IMR-90 (cell line): ENCODE measurements around the gene ZNF397. TPM values are rescaled to one million over a fixed set of nuclear protein-coding genes. Genes with fewer than 3 reads are reported as not detected.

Experiments used
- ATAC-seq: fragments of 200-7000 bp; cut with Tn5 transposase; 2 replicates; pipeline ENCODE4 v1.9.1; 2020; ENCODE audit warnings: low read depth, mild to moderate bottlenecking, moderate library complexity
- BruUV-seq: library from RNA; stranded (reverse); fragments of 400-500 nt; replicated peaks from 2 replicates; lab custom pipeline; 2021; lab: Mats Ljungman, UMichigan
- CTCF ChIA-PET: fragments of 300-600 bp; formaldehyde crosslinking; extraction: SDS; loops from one replicate; lab custom pipeline; 2021; ENCODE audit warnings: antibody characterized with exemption; lab: Yijun Ruan, JAX
- POLR2A ChIA-PET: fragments of 300-600 bp; sonication (Branson Sonifier 250); formaldehyde crosslinking; loops from one replicate; lab custom pipeline; 2022; ENCODE audit warnings: antibody characterized with exemption; ENCODE audit not compliant: unreplicated experiment; lab: Charles Lee
- DNase-seq: peaks from one replicate; pipeline ENCODE4 v3.0.0; 2013
- H2AFZ ChIP-seq: replicated peaks from 2 replicates; pipeline ENCODE3; 2013; ENCODE audit warnings: low read length, mild to moderate bottlenecking; ENCODE audit not compliant: poor library complexity
- H2AK5ac ChIP-seq: 2 replicates; pipeline ENCODE4 v1.6.1; 2013; ENCODE audit warnings: low read depth, low read length, inconsistent platforms
- H2AK9ac ChIP-seq: replicated peaks from 2 replicates; pipeline ENCODE3; 2013; ENCODE audit warnings: mild to moderate bottlenecking, low read depth, low read length, moderate library complexity; ENCODE audit not compliant: poor library complexity
- H2BK120ac ChIP-seq: 2 replicates; pipeline ENCODE4 v1.6.1; 2013; ENCODE audit warnings: low read depth, low read length, inconsistent platforms
- H2BK15ac ChIP-seq: 3 replicates; pipeline ENCODE4 v1.6.1; 2013; ENCODE audit warnings: low read depth, low read length, inconsistent platforms
- H2BK20ac ChIP-seq: 2 replicates; pipeline ENCODE4 v1.6.1; 2013; ENCODE audit warnings: low read depth, mild to moderate bottlenecking, inconsistent platforms, low read length, moderate library complexity
- H2BK5ac ChIP-seq: 2 replicates; pipeline ENCODE4 v1.6.1; 2013; ENCODE audit warnings: mild to moderate bottlenecking, low read depth, low read length, inconsistent platforms; ENCODE audit not compliant: poor library complexity, severe bottlenecking
- H3K14ac ChIP-seq: replicated peaks from 2 replicates; pipeline ENCODE4 v1.6.1; 2013; ENCODE audit warnings: low read depth, low read length, inconsistent platforms
- H3K18ac ChIP-seq: 2 replicates; pipeline ENCODE4 v1.6.1; 2013; ENCODE audit warnings: low read depth, low read length, control low read depth
- H3K23ac ChIP-seq: 2 replicates; pipeline ENCODE4 v1.6.1; 2013; ENCODE audit warnings: low read depth, low read length, inconsistent platforms
- H3K27ac ChIP-seq: 2 replicates; pipeline ENCODE4 v1.5.1; 2013; ENCODE audit warnings: mild to moderate bottlenecking, control low read depth, low read length; ENCODE audit not compliant: insufficient read depth
- H3K27me3 ChIP-seq: 2 replicates; pipeline ENCODE4 v1.6.1; 2013; ENCODE audit warnings: low read length; ENCODE audit not compliant: control insufficient read depth, insufficient read depth
- H3K36me3 ChIP-seq: 2 replicates; pipeline ENCODE4 v1.6.1; 2013; ENCODE audit warnings: low read length, mixed read lengths; ENCODE audit not compliant: control insufficient read depth, insufficient read depth
- H3K4ac ChIP-seq: 2 replicates; pipeline ENCODE4 v1.6.1; 2013; ENCODE audit warnings: low read depth, low read length, inconsistent platforms
- H3K4me1 ChIP-seq: 2 replicates; pipeline ENCODE4 v1.6.1; 2013; ENCODE audit warnings: low read length, mixed read lengths; ENCODE audit not compliant: control insufficient read depth, insufficient read depth
- H3K4me2 ChIP-seq: 2 replicates; pipeline ENCODE4 v1.6.1; 2013; ENCODE audit warnings: low read depth, mild to moderate bottlenecking, control low read depth, low read length, moderate library complexity
- H3K4me3 ChIP-seq: 2 replicates; pipeline ENCODE4 v1.5.1; 2013; ENCODE audit warnings: low read depth, mild to moderate bottlenecking, control low read depth, low read length, moderate library complexity; ENCODE audit not compliant: insufficient read depth
- H3K56ac ChIP-seq: 2 replicates; pipeline ENCODE4 v1.6.1; 2013; ENCODE audit warnings: low read length, inconsistent platforms; ENCODE audit not compliant: insufficient read depth; ENCODE audit errors: extremely low read depth
- H3K79me1 ChIP-seq, 2 experiments: 2 replicates each; pipeline ENCODE4 v1.6.1; 2013; ENCODE audit warnings: low read length in 2 of 2, inconsistent platforms in 1 of 2, low read depth in 1 of 2
- H3K9ac ChIP-seq: 2 replicates; pipeline ENCODE4 v1.6.1; 2013; ENCODE audit warnings: low read depth, low read length, control low read depth
- H3K9me1 ChIP-seq: 2 replicates; pipeline ENCODE4 v1.6.1; 2013; ENCODE audit warnings: low read length, inconsistent platforms; ENCODE audit not compliant: insufficient read depth
- H3K9me3 ChIP-seq: 2 replicates; pipeline ENCODE4 v1.6.1; 2013; ENCODE audit warnings: low read length; ENCODE audit not compliant: control insufficient read depth, insufficient read depth
- H4K20me1 ChIP-seq: 2 replicates; pipeline ENCODE4 v1.6.1; 2013; ENCODE audit warnings: low read length, inconsistent platforms; ENCODE audit not compliant: insufficient read depth
- H4K5ac ChIP-seq: 2 replicates; pipeline ENCODE4 v1.6.1; 2013; ENCODE audit warnings: mild to moderate bottlenecking, low read depth, low read length, control low read depth
- H4K8ac ChIP-seq, 2 experiments: 2 replicates each; pipeline ENCODE4 v1.6.1; 2013; ENCODE audit warnings: low read depth in 2 of 2, low read length in 2 of 2, control low read depth in 1 of 2, inconsistent platforms in 1 of 2
- H4K91ac ChIP-seq: 2 replicates; pipeline ENCODE4 v1.6.1; 2013; ENCODE audit warnings: low read depth, low read length, inconsistent platforms; ENCODE audit not compliant: insufficient read depth
- CEBPB ChIP-seq: IDR thresholded peaks from 2 replicates; pipeline ENCODE4 v1.6.1; 2012; ENCODE audit warnings: low read depth, low read length, improper control_type of control experiment
- CHD1 ChIP-seq: IDR thresholded peaks from 2 replicates; pipeline ENCODE4 v1.6.1; 2012; ENCODE audit warnings: low read depth, low read length, improper control_type of control experiment
- CTCF ChIP-seq: conservative IDR thresholded peaks from 2 replicates; pipeline ENCODE4 v1.5.1; 2012; ENCODE audit warnings: mild to moderate bottlenecking, low read depth, low read length, improper control_type of control experiment
- MAFK ChIP-seq: IDR thresholded peaks from 2 replicates; pipeline ENCODE4 v1.6.1; 2012; ENCODE audit warnings: low read depth, low read length, improper control_type of control experiment
- MAZ ChIP-seq: IDR thresholded peaks from 2 replicates; pipeline ENCODE4 v1.6.1; 2012; ENCODE audit warnings: low read depth, mild to moderate bottlenecking, low read length, improper control_type of control experiment, moderate library complexity, borderline replicate concordance
- RCOR1 ChIP-seq: IDR thresholded peaks from 2 replicates; pipeline ENCODE4 v1.6.1; 2012; ENCODE audit warnings: mild to moderate bottlenecking, low read length, improper control_type of control experiment; ENCODE audit not compliant: insufficient replicate concordance
- RFX5 ChIP-seq: IDR thresholded peaks from 2 replicates; pipeline ENCODE4 v1.8.0; 2012; ENCODE audit warnings: low read depth, mild to moderate bottlenecking, low read length, moderate library complexity
- SMC3 ChIP-seq: fragments of 150-350 bp; IDR thresholded peaks from 2 replicates; pipeline ENCODE4 v1.6.1; 2016; ENCODE audit warnings: low read depth, mild to moderate bottlenecking, antibody characterized with exemption, low read length, moderate library complexity
- USF2 ChIP-seq: fragments of 150-350 bp; IDR thresholded peaks from 2 replicates; pipeline ENCODE4 v1.6.1; 2017; ENCODE audit warnings: mild to moderate bottlenecking, antibody characterized with exemption, low read length, low read depth
- WGBS, 2 experiments: methylation state at CpG; one replicate each; pipeline versions ENCODE4 v1.1.5 to v1.1.7; 2013; ENCODE audit warnings: missing lambda C conversion rate in 2 of 2; ENCODE audit not compliant: insufficient read length in 1 of 2; ENCODE audit errors: extremely low coverage in 2 of 2; 5-methylcytosine and 5-hydroxymethylcytosine counted together
- dilution Hi-C: fragments of 300-500 bp; cut with HindIII; formaldehyde crosslinking; loops from one replicate; pipeline ENCODE4 v1.14.3; 2018; ENCODE audit warnings: low sequenced_read_pairs; ENCODE audit not compliant: unreplicated experiment
- in situ Hi-C: fragments of 300-500 bp; cut with MboI; formaldehyde crosslinking; loops from 3 replicates; pipeline ENCODE4 v1.14.3; 2019; ENCODE audit warnings: low sequenced_read_pairs, inconsistent platforms, mixed read lengths
- intact Hi-C: fragments of 100-400 bp; cut with micrococcal nuclease; formaldehyde crosslinking; loops from 2 replicates; pipeline ENCODE4 v1.10.0; 2022
- polyA plus RNA-seq, 3 experiments: library from polyadenylated mRNA; depleted of rRNA; stranded (reverse); fragments of >200 nt; gene quantifications; 2 replicates each; pipeline ENCODE4 v1.2.3, GENCODE V29; 2012; ENCODE audit warnings: low replicate concordance in 1 of 3
- total RNA-seq: library from RNA; depleted of rRNA; stranded (reverse); fragments of >200 nt; gene quantifications from 2 replicates; pipeline ENCODE4 v1.2.3, GENCODE V29; 2012

Gene ZNF397
- total and polyA plus RNA-seq, 2 of the 4 experiments (the other 2 are of a cell fraction), result 5.5 to 9.9 TPM

DNA sequence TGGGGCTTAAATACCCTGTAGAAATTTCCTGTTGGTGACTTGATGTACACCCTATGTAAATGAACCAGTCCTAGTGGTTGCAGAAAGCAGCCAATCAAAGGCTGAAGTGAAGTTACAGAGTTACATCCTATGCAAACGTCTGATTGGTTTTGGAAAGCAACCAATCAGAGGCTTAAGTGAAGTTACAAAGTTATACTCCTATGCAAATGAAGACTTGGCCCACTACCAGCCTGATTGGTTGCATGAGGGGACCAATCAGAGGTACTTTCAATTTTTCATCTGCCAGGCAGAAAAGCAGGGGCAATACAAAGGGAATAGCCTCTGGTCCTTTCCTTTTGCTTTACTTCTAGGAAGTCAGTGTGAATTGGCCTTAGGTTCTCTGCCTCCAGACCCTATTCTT, 13.6 kb upstream of the ZNF397 start:
- no peak overlapping the region for H2AK9ac ChIP-seq
- H3K4me1 ChIP-seq, result peaks cover 2% of the 10 kb centered on the region; the same call in 1 of the 2 replicates
- H3K36me3 ChIP-seq, result no peaks in the 10 kb centered on the region
- no peak overlapping the region for H2AFZ ChIP-seq
- H3K23ac ChIP-seq, result no peak overlapping the region
- DNase-seq, result peak; percentile 19
- POLR2A ChIA-PET, result no interaction called here
- H3K9me1 ChIP-seq, result no peaks in the 10 kb centered on the region
- peak; percentile 12; the same call in 1 of the 2 replicates for ATAC-seq
- no peak overlapping the region for H4K91ac ChIP-seq
- dilution Hi-C loops (no loop called here), intact Hi-C loops (loop anchor here (5.0 kb wide), 1 partner anchor 345 kb away; no protein-coding TSS in a partner anchor), in situ Hi-C loops (loop anchor here (25.0 kb wide), 1 partner anchor 735 kb away; the partner anchor contains the start of gene RMP24)
- H3K79me1 ChIP-seq, result no peaks in the 10 kb centered on the region
- H2BK20ac ChIP-seq, result no peak overlapping the region
- no peak overlapping the region for H2AK5ac ChIP-seq
- WGBS, 2 experiments, result no CpG with 5 or more reads among the region's 1 CpG
- BruUV-seq, result no TSS peak
- CTCF ChIA-PET, result no interaction called here
- H3K9me3 ChIP-seq, result no peaks in the 10 kb centered on the region
- no peak for TF ChIP-seq USF2
- TF ChIP-seq CEBPB, result no peak
- no peak for TF ChIP-seq RCOR1
- no peak for TF ChIP-seq SMC3
- TF ChIP-seq MAZ, result no peak
- TF ChIP-seq CHD1, result no peak
- no peak for TF ChIP-seq CTCF
- no peak for TF ChIP-seq MAFK
- TF ChIP-seq RFX5, result no peak
- no peak overlapping the region for H3K4me3 ChIP-seq
- H3K14ac ChIP-seq, result no peak overlapping the region
- H3K18ac ChIP-seq, result no peak overlapping the region
- H3K27ac ChIP-seq, result no peak overlapping the region
- H2BK5ac ChIP-seq, result no peak overlapping the region
- H3K4ac ChIP-seq, result no peak overlapping the region
- no peak overlapping the region for H4K5ac ChIP-seq
- H3K27me3 ChIP-seq, result no peaks in the 10 kb centered on the region
- H2BK15ac ChIP-seq, result no peak overlapping the region
- no peak overlapping the region for H3K9ac ChIP-seq
- H2BK120ac ChIP-seq, result no peak overlapping the region
- no peak overlapping the region for H4K8ac ChIP-seq
- no peak overlapping the region for H3K56ac ChIP-seq
- H3K4me2 ChIP-seq, result no peak overlapping the region
- no peaks in the 10 kb centered on the region for H4K20me1 ChIP-seq
